Parathyroid adenoma (tissue), 2 donors: ENCODE measurements around the gene SUN1.

Experiments used
- H2AFZ ChIP-seq: fragments of 300-600 bp; sonication (generic); one replicate; pipeline ENCODE4 v1.7.0; 2017; ENCODE audit warnings: antibody characterized with exemption, mild to moderate bottlenecking
- H3K27ac ChIP-seq: fragments of 300-600 bp; sonication (generic); one replicate; pipeline ENCODE4 v1.7.0; 2017
- H3K27me3 ChIP-seq: fragments of 300-600 bp; sonication (generic); one replicate; pipeline ENCODE4 v1.7.0; 2017; ENCODE audit warnings: low read length; ENCODE audit not compliant: control insufficient read depth, insufficient read depth
- H3K36me3 ChIP-seq: fragments of 300-600 bp; sonication (generic); one replicate; pipeline ENCODE4 v1.7.0; 2017; ENCODE audit warnings: low read length; ENCODE audit not compliant: control insufficient read depth, insufficient read depth
- H3K4me1 ChIP-seq: fragments of 300-600 bp; sonication (generic); one replicate; pipeline ENCODE4 v1.7.0; 2017; ENCODE audit warnings: control low read depth
- H3K4me2 ChIP-seq: fragments of 300-600 bp; sonication (generic); one replicate; pipeline ENCODE4 v1.7.0; 2017; ENCODE audit warnings: low read length
- H3K4me3 ChIP-seq: fragments of 300-600 bp; sonication (generic); one replicate; pipeline ENCODE4 v1.7.0; 2017; ENCODE audit warnings: low read depth, low read length
- H3K79me2 ChIP-seq: fragments of 300-600 bp; sonication (generic); one replicate; pipeline ENCODE4 v1.7.0; 2017; ENCODE audit warnings: control low read depth
- H3K9ac ChIP-seq: fragments of 300-600 bp; sonication (generic); one replicate; pipeline ENCODE4 v1.7.0; 2017; ENCODE audit warnings: mild to moderate bottlenecking
- H3K9me3 ChIP-seq: fragments of 300-600 bp; sonication (generic); one replicate; pipeline ENCODE4 v1.7.0; 2017; ENCODE audit warnings: low read length; ENCODE audit not compliant: control insufficient read depth
- CTCF ChIP-seq: fragments of 300-600 bp; sonication (generic); IDR thresholded peaks from one replicate; pipeline ENCODE4 v1.7.0; 2017; ENCODE audit warnings: antibody characterized with exemption, mild to moderate bottlenecking
- donor health status: primary hyperparathyroidism.

SUN1 gene

GRCh38 chr7:865921-866320, 33.6 kb downstream of the SUN1 start:
- Histone ChIP-seq H3K4me1 (no peaks in the 10 kb centered on the region), H3K9me3 (no peaks in the 10 kb centered on the region), H3K36me3 (no peaks in the 10 kb centered on the region), H3K4me2 (no peak overlapping the region), H3K27ac (no peak overlapping the region), H3K9ac (no peak overlapping the region), H3K4me3 (no peak overlapping the region), H3K27me3 (no peaks in the 10 kb centered on the region), H2AFZ (no peak overlapping the region), H3K79me2 (peaks cover 7% of the 10 kb centered on the region)
- no peak for TF ChIP-seq CTCF

DNA sequence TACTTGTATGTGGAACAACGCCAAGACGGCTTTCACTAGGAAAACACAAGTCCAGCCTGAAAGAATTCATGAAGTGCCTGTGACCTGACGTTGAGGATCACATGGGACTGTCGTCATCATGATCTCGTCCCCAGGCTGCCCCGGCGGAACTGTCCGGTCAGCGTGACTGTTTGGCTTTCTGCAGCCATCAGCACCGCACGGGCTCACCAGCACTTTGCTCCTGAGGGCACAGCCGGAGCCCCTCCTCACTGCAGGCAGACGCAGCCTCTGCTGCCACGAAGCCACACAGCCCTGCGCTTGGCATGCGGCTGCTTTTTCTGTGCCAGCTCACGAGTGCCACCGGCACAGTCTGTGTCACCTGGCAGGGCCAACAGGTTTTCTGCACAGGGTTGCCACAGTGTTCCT, 34.7 kb downstream of the SUN1 start:
- Histone ChIP-seq H3K4me1 (no peaks in the 10 kb centered on the region), H2AFZ (no peak overlapping the region), H3K79me2 (peaks cover 4% of the 10 kb centered on the region), H3K9me3 (no peaks in the 10 kb centered on the region), H3K4me3 (no peak overlapping the region), H3K4me2 (no peak overlapping the region), H3K27ac (no peak overlapping the region), H3K9ac (no peak overlapping the region), H3K27me3 (no peaks in the 10 kb centered on the region), H3K36me3 (no peaks in the 10 kb centered on the region)
- no peak for TF ChIP-seq CTCF

DNA sequence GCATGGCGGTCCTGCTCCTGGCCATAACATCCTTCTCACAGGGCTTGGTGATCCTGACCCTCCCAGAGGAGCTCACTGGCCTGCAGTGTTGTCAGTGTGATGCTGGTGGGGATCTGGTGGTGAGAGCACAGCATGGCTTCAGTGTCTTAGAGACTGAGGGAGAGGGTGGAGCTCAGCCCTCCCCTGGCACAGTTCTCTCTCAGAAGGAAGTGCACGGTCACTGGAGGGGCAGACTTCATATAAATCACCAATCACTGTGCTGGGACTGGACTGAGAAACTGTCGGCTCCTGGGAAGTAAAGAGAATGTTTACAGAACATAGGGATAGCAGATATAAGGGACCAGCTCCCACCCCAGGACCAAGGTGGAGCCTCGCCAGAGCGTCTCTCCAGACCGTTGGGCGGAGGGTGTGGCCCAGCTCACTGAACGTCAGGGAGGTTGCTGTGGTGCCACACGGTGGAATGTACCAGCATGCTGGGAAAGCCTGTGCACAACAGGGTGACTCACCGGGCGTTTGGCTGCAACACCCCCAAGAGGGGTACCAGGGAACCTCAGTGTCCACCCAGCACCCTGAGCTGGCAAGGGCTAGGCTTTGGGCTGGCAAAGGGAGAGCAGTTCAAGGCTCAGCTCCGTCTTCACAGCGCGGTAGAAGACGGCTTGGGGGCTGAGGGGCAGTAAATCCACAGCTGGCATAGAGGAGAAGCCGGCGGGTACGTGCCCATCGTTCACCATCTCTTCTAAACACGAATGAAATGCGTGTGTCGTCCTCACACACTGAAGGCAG, 35.3 kb downstream of the SUN1 start:
- Histone ChIP-seq H3K27me3 (no peaks in the 10 kb centered on the region), H3K4me2 (no peak overlapping the region), H3K79me2 (peaks cover 4% of the 10 kb centered on the region), H3K27ac (no peak overlapping the region), H3K4me1 (no peaks in the 10 kb centered on the region), H3K9me3 (no peaks in the 10 kb centered on the region), H3K4me3 (no peak overlapping the region), H3K36me3 (no peaks in the 10 kb centered on the region), H3K9ac (no peak overlapping the region), H2AFZ (no peak overlapping the region)
- no peak for TF ChIP-seq CTCF

DNA sequence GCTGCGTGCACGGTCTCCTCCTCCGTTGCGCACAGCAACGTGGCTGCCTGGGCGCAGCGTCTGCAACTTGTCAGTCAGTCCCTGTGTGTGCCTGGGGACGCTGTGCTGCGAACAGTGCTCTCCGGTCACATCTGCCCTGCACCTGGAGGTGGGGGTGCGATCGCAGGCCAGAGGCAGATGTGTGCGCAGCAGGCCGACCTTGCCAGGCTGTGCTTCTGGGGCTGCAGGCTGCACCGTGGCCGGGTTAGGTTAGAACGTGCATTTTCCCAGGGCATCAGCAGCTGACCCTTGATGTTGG, 35.9 kb downstream of the SUN1 start:
- Histone ChIP-seq H2AFZ (no peak overlapping the region), H3K36me3 (no peaks in the 10 kb centered on the region), H3K9ac (no peak overlapping the region), H3K79me2 (peaks cover 4% of the 10 kb centered on the region), H3K9me3 (no peaks in the 10 kb centered on the region), H3K27me3 (no peaks in the 10 kb centered on the region), H3K4me3 (no peak overlapping the region), H3K4me2 (no peak overlapping the region), H3K4me1 (no peaks in the 10 kb centered on the region), H3K27ac (no peak overlapping the region)
- no peak for TF ChIP-seq CTCF

DNA sequence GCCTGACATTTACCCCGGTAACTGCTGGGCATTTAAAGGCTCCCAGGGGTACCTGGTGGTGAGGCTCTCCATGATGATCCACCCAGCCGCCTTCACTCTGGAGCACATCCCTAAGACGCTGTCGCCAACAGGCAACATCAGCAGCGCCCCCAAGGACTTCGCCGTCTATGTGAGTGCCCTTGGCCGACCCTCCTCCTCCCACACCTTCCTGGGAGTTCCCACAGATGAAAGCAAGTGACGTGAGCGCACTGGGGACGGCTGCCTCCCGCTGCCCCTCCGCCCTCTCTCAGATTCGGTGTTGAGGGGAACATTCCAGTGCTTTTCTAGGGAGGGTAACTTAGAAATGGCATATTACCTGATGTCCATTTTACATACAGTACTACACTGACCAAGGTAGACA, 37.1 kb downstream of the SUN1 start:
- no peaks in the 10 kb centered on the region for H3K36me3 ChIP-seq
- no peak overlapping the region for H3K4me2 ChIP-seq
- no peak for TF ChIP-seq CTCF
- H3K27me3 ChIP-seq: no peaks in the 10 kb centered on the region
- H3K9me3 ChIP-seq: no peaks in the 10 kb centered on the region
- peaks cover 4% of the 10 kb centered on the region for H3K79me2 ChIP-seq
- H2AFZ ChIP-seq: no peak overlapping the region
- H3K9ac ChIP-seq: no peak overlapping the region
- H3K4me1 ChIP-seq: no peaks in the 10 kb centered on the region
- H3K27ac ChIP-seq: no peak overlapping the region
- no peak overlapping the region for H3K4me3 ChIP-seq
